Cardiac septum (tissue), 1 donor: ENCODE data around the gene FBXO46. TPM values are rescaled to one million over a fixed set of nuclear protein-coding genes. Genes with fewer than 3 reads are reported as not detected.

Experiments
- DNase-seq: peaks from one replicate; pipeline ENCODE4 v3.0.0-alpha.2; 2020; ENCODE audit warnings: low spot score
- intact Hi-C: fragments of 100-400 bp; cut with DNase I; formaldehyde crosslinking; loops from one replicate; pipeline ENCODE4 v1.14.0; 2022
- long read RNA-seq: library from polyadenylated mRNA; unstranded; transcript quantifications from one replicate; pipeline ENCODE4 v2.0.0, GENCODE V29; 2021
- total RNA-seq: library from RNA; stranded (reverse); fragmentation: NEBNext Ultra II Directional; extraction: Animal tissue kit (Norgen Biotek cat#: 25700); gene quantifications from one replicate; pipeline ENCODE4 v1.2.1, GENCODE V29; 2021
- donor health status: DM: no; HTN: no; CAD: no.

Gene FBXO46, protein sequence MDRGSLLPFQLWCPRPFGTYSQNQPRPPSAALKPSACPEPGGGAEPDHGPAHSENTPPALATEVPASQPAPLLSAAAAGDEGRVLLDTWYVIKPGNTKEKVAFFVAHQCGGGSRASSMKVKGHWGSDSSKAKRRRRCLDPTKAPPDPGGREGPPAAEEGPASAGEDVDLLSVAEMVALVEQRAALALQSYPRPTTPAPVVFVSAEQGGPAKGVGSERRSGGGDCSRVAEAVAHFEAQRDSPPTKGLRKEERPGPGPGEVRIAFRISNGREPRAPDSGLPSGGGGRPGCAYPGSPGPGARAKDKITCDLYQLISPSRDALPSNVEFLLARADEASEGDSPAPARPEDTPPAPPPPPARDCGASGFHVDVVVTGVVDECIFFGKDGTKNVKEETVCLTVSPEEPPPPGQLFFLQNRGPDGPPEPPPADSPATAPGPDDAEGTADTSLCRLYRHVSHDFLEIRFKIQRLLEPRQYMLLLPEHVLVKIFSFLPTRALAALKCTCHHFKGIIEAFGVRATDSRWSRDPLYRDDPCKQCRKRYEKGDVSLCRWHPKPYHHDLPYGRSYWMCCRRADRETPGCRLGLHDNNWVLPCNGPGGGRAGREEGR
- 8.2 TPM for total RNA-seq
- long read RNA-seq, partial matches to known transcripts: 0 of 3 reads
- long read RNA-seq, other reads (novel, unspliced or antisense): 2 of 3 reads

DNA sequence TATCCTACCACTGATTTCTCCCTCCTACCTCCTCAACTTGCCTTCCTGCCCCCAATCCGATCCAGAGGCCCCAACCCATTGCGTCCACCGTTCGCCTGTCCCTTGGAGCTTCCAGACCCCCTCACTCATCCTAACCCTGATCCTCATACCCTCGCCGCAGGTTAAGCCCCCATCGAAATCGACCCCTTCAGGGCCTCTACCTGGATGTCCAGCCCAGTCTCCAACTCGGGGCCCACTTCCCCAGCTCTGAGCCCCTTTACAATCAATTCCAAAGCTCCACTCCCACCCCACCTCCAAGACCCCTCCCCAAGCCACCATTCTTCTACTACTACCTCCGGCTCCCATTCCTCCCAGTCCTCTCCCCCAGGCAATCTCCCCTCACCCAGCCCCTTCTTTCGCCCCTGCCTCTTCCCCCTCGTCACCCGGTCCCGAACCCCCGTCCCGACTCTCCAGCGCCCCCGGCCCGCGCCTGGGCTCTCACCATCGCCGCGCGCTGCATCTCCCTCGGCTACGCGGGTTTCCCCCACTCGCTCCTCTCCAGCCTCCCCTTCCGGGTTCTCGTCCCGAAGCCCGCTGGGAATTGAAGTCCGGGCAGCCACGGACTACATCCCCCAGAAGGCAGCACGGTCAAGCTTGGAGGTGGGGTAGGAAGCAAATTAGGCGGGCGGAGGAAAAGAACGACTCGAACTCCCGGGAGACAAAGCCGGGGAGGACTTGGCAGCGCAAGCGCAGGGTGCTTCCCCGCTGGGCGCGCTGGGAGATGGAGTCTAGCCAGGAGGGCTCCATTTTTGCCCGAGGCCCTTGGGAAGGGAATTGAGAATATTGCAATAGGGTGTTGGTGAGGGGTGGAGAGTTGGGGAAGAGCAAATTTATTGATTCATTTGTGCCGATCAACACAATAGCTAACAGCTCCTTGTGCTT is at the start of gene FBXO46:
TSS of gene FBXO46 (minus strand) at position 529 of the 921 bp plus-strand sequence. CDS start 17,401 bp downstream, outside the sequence.
- DNase-seq: peak; percentile 98
- intact Hi-C loops: loop anchor here (2.0 to 5.0 kb wide), 3 partner anchors 14 to 38 kb away; partner anchors contain the start of genes QPCTL and SNRPD2

DNA sequence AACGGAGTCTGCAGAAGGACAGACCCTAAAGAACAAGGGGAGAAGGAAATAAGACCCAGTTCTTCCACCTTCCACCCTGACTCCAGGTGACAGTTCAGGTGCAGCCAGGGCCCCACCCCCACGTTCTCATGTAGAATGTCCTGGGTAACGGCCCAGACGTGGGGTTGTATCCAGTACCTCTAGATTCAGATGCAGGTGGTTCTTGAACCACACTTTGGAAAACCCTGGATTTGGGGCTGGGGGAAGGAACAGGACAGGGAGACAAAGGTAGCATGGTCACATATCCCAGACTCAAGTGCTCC is 49.4 kb upstream of the FBXO46 start:
- peak; percentile 46 for DNase-seq
- intact Hi-C loops: no loop called here

DNA sequence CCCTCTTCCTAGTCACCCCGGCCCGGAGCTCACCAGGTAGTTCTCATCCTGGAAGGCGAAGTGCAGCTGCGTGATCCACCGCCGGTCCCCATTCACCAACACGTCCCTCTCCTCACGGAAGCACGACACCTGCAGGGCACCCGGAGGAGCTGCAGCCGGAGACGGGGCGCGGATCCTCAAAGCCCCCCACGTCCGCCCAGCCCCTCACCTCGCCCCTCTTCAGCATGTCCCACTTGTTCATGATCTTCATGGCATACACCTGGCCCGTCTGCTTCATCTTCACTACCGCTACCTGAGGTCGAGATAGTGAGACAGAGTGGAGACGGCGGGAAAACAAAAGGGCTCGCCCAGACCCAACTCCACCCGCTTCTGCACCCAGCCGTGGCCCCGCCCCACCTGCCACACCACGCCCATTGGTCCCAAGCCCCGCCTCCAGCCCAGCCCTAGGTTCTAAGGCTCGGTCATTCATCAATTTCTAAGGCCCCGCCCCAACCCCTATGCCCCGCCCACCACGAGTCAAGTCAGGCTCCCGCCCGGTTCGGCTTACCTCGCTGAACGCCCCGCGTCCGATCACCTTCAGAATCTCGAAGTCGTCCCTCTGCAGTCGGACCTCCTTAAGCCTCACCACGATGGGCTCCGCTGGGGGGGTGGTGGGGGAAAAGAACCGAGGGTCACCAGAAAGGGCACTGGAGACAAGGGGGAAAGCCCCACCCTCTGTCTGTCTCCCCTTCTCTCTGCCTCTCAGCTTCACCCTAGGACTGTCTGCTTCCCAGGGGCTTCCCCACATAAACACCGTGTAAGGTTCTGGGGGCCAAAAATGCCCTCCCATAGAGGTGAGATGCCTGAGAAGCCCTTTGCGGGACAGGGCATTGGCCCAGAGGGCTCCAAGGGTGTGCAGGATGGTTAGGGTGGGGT is 48.8 kb upstream of the FBXO46 start:
- intact Hi-C loops: no loop called here
- DNase-seq: peak; percentile 87

DNA sequence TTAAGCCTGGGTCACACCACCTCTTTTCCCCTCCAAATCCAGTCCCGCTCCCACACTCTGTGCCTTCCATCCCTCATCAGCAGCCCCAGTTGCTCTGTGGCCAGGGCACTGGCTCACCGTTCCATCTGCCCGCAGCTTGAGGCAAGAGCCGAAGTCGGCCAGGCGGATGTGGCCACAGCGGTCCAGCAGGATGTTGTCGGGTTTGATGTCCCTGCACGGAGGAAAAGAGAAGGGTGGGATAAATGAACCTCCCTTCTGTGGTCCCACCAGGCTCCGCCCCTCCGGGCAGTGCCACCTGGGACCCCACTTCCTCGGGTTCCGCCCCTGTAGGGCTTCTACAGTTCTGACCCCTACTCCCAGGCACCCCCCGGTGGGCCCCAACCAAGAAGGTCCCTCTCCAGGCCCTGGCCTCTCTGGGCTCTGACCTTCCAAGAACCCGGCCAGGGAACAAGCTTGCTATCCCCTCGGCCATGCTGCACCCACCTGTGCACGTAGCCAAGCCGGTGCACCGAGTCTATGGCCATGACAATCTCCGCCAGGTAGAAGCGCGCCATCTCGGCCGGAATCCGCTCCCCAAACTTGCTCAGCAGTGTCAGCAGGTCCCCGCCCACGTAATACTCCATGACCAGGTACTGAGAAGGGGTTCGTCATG is 47.4 kb upstream of the FBXO46 start:
- intact Hi-C loops: no loop called here
- DNase-seq: peak; percentile 61

DNA sequence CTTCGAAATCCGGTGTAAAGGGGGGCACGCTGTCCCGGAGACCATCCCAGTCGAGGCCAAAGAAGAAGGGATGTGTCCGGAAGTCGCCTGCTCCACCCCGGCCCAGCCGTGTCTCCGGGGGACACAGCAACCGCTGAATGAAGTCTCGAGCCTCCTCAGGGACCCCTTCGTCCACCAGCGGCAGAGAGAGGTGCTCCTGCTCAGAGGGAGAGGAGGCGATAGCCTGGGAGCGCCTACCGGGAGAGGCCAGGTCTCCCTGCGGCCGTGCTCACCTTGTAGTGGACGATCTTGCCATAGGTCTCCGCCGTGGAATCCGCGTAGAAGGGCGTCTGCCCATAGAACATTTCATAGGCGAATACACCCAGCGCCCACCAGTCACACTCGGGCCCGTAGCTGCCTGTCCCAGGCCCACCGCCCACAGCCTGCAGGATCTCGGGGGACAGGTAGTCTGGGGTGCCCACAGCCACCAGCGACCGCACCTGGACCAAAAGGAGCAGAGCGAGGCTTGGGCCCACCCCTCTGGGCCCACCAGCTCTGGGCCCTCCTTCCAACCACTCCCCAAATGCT is 46.8 kb upstream of the FBXO46 start:
- intact Hi-C loops: no loop called here
- peak; percentile 67 for DNase-seq

DNA sequence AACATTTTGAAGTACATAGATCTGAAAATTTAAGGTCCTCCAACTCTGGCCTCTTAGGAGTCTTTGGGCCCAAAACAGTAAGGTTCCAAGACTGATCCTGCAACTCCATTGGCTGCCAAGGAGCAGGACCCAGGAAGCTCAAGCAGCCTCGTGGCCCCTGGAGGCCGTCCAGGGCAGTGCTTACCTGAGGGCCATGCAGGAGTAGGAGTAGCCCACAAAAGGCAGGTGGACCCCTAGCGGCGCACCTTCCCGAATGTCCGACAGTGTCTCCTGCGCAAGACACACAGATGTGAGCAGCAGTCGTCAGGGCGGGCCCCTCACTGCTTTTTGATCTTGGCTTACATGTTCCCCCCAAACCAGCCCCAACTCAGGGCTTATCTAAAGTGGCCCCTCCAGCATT is 44.1 kb upstream of the FBXO46 start:
- intact Hi-C loops: no loop called here
- no peak for DNase-seq

DNA sequence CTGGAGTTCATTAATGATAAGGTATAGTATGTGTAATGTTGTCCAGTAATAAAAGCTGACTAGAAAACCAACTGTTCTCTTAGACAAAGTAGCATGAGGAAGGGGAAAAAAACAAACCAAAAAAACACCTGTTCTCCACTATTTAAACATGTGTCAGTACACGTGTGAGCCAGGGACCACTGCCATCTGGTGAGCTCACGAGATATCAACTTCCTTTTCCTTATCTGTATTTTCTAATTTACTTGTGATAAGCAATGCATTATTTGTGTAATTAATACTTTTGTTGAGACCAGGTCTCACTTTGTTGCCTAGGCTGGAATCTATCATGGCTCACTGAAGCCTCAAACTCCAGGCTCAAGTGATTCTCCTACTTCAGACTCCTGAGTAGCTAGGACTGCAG is 42.7 kb upstream of the FBXO46 start:
- intact Hi-C loops: no loop called here
- no peak for DNase-seq

DNA sequence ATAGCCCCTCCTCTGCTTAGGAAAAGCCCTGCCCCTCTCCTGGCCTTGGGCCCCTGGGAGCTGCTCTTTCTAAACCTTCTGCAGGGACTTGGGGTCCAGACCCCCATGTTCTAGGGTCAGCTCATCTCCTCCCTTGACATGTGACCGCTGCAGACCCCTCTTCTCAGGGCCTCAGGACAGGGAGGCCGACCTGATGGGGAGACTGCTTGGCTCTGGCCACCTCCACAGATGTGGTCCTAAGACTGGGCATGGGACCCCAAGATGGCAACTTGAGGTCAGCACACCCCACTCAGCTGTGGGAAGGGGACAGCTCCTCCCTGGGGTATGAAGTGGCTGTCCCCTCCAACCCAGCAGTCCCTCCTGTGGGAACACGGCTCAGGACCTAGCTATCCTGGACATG is 42.2 kb upstream of the FBXO46 start:
- intact Hi-C loops: no loop called here

DNA sequence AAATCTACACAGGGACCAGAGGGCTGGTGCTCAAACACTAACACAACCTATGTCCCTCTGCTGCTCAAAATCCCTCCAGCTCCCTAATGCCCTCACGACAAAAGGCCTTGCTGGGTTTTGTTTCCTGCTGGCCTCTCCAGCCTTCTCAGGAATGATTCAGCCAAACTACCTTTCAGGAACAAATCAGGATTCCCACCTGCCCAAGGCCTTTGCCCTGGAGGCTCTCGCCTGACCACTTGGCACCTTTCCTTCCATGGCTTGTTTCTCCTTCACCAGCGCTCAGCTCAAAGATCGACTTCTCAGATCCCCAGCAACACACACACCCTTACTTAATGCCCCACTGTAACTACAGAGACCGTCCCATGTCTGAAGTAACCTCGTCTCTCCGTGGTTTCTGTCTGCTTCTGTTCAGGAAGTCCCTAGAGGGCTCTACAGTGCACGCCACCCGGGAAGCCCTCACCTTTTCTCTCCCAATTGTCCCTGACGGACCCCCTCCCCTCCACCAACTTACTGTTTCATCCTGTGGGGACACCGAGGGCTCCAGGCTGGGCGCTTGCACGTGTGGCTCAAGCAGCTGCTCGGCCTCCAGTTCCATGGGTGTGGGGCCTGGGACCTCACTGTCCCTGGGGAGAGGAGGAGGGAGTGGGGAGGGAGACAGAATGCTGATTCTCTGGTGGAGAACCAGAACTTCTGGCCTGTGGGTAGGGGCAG is 41.6 kb upstream of the FBXO46 start:
- intact Hi-C loops: no loop called here
- DNase-seq: no peak

More for the DNA sequence above, 42.2 kb upstream of the FBXO46 start:
- DNase-seq: no peak

DNA sequence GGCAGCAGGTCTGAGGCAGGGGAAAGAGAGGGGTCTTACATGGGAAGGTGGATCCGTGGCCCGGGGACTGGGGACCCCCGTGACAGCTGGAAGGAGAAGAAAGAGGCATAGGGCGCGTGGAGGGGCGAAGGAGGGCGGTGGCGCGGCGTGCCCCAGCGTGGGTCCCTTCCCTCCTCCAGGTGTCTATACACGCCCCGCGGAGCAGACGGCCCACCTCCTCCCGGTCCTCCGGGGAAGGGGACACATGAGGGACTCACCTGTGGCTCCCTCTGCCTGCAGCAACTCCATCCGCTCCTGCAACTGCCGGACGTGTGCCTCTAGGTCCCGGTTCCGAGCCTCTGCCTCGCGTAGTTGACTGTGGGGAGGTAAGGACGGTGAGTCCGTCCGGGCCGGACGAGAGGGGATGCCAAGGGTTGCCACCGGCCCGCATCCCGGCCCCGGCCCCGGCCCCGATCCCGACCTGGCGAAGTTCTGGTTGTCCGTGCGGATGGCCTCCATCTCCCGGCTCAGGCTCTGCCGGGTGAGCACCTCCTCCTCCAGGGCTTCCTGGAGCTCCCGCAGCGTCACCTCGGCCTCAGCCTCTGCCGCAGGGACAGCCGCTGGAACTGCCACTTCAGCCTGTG is 40.7 kb upstream of the FBXO46 start:
- intact Hi-C loops: no loop called here
- no peak for DNase-seq

DNA sequence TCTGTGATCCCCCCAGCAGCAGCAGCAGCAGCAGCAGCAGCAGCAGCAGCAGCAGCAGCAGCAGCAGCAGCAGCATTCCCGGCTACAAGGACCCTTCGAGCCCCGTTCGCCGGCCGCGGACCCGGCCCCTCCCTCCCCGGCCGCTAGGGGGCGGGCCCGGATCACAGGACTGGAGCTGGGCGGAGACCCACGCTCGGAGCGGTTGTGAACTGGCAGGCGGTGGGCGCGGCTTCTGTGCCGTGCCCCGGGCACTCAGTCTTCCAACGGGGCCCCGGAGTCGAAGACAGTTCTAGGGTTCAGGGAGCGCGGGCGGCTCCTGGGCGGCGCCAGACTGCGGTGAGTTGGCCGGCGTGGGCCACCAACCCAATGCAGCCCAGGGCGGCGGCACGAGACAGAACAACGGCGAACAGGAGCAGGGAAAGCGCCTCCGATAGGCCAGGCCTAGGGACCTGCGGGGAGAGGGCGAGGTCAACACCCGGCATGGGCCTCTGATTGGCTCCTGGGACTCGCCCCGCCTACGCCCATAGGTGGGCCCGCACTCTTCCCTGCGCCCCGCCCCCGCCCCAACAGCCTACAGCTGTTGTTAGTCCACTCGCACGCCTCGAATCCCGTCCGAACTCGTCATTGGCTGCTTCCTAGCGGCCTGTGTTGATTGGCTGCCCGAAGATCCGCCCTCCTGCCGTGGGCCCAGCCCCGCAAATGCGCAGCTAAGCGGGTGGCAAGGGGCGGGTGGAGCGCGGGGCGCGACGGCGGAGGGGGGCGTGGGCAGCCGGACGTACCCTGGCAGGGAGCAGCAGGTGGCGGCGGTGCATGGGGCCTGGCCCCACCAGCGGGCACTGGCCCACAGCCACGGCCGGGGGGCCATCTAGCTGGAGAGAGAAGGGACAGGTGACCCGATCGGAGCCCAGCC is 39.8 kb upstream of the FBXO46 start:
- peak; percentile 95 for DNase-seq
- intact Hi-C loops: loop anchor here (1.0 kb wide), 2 partner anchors 29 to 47 kb away; no protein-coding TSS in a partner anchor

DNA sequence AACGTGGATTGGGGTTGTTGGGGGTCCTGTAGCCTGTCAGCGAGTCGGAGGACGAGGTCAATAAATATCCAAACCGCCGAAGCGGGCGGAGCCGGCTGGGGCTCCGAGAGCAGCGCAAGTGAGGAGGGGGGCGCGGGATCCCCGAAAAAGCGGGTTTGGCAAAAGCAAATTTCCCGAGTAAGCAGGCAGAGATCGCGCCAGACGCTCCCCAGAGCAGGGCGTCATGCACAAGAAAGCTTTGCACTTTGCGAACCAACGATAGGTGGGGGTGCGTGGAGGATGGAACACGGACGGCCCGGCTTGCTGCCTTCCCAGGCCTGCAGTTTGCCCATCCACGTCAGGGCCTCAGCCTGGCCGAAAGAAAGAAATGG is 39.1 kb upstream of the FBXO46 start:
- DNase-seq: no peak
- intact Hi-C loops: loop anchor here (1.0 to 2.0 kb wide), 5 partner anchors 13 to 77 kb away; partner anchors contain the start of genes DMPK and QPCTL

DNA sequence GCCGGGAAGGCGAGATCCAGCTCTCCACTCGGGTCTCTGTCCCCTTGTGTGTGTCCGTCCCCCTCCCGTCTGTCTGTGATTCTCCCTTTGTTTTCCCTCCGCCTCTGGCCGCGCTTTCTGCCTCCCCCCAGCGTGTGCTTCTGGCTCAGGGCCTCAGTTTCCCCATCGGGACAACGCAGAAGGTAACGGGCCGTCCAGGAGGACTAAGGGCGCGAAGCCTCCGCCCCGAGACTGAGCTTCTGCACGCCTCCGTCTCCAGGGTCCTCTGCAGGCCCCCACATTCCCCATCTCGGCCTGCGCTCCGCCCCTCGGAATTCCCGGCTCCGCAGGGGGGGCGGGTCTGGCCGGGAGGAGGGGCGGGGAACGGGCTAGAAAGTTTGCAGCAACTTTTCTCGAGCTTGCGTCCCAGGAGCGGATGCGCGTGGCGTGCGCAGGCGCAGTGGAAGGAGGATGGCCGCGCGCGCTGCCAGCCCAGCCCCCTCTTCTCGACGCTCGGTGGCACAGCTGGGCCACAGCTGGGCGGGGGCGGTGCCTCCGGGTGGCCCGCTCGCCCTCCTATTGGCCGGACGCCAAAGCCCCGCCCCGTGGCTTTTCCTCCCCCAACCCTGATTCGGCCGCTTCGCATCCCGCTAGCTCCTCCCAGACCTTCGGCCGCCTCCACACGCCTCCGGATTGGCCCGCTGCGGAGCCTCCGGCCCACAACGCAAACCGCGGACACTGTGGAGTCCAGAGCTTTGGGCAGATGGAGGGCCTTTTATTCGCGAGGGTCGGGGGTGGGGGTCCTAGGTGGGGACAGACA is 38.5 kb upstream of the FBXO46 start, which contains the start of gene SIX5:
TSS of gene SIX5 (minus strand) at position 269 of the 799 bp plus-strand sequence. CDS start 408 bp downstream, outside the sequence.
- peak; percentile 98 for DNase-seq
- intact Hi-C loops: loop anchor here (2.0 kb wide), 3 partner anchors 14 to 76 kb away; partner anchors contain the start of genes DMPK and QPCTL

DNA sequence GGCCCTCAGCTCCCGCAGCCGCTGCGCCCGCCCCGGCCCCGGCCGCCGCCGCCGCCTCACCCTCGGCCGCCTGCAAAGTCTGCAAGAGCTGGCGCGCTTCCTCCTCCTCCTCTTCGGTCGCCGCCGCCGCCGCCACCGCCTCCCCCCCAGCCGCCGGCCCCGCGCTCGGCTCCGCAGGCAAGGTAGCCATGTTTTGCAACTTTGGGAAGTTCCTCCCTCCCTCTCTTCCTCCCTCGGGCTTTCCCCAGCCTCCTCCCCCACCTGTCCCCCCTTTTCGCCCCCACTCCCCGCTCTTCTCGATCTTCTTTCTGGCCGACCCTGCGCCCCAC is 37.9 kb upstream of the FBXO46 start:
- DNase-seq: peak; percentile 75
- intact Hi-C loops: loop anchor here (2.0 kb wide), 3 partner anchors 14 to 76 kb away; partner anchors contain the start of genes DMPK and QPCTL
